ENCODE data around the gene CCDC197.

Gene CCDC197

GRCh38 chr14:94004015-94004414 lies 6.9 kb downstream of the CCDC197 start:
- TF ChIP-seq, protein P1, sequence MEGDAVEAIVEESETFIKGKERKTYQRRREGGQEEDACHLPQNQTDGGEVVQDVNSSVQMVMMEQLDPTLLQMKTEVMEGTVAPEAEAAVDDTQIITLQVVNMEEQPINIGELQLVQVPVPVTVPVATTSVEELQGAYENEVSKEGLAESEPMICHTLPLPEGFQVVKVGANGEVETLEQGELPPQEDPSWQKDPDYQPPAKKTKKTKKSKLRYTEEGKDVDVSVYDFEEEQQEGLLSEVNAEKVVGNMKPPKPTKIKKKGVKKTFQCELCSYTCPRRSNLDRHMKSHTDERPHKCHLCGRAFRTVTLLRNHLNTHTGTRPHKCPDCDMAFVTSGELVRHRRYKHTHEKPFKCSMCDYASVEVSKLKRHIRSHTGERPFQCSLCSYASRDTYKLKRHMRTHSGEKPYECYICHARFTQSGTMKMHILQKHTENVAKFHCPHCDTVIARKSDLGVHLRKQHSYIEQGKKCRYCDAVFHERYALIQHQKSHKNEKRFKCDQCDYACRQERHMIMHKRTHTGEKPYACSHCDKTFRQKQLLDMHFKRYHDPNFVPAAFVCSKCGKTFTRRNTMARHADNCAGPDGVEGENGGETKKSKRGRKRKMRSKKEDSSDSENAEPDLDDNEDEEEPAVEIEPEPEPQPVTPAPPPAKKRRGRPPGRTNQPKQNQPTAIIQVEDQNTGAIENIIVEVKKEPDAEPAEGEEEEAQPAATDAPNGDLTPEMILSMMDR (IDR thresholded peaks at IDR 0.05; ENCODE audit: control extremely low read depth, extremely low read depth, low read depth, missing control alignments) = no peak
- ChIA-PET POLR2A (interaction anchor here (1.3 kb wide), 1 partner anchor 45 kb away, joined by 3 read pairs; no protein-coding TSS in a partner anchor), CTCF (interaction anchor here (0.8 to 17.4 kb wide), 14 partner anchors 12 to 349 kb away, joined by 3 to 664 read pairs (median 4); partner anchors contain the start of gene OTUB2)

DNA sequence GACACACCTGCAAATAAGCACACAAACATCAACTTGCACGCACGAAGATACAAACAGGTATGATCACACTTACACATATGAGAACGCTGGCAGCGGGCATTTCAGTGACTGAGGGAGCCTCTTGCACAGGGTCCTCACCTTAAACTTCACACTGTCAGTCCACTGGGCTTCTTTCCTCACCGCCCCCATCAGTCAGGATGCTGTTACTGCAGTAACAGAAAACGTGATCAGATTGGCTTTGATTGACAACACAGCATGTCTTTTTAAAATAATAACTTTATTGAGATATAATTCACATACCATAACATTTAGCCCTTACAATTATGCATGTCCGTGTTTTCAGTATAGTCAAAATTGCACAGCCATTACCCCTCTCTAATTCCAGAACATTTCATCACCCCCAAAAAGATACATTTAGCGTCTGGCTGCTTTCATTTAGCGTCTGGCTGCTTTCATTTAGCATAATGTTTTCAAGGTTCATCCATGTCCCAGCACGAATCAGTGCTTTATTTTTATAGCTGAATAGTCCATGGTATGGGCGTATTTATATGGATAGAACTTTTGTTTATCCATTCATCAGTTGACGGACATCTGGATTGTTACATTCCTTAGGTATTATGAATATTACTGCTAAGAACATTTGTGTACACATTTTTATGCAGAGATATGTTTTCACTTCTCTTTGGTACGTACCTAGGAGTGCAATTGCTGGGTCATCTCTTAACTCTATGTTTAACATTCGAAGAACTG lies 8.4 kb downstream of the CCDC197 start:
- DNase-seq (ENCODE audit: extremely low spot score) = peak; percentile 61
- TF ChIP-seq, protein P1 (IDR thresholded peaks at IDR 0.05; ENCODE audit: control extremely low read depth, extremely low read depth, low read depth, missing control alignments) = peak; percentile 44
- ChIA-PET POLR2A (interaction anchor here (1.3 kb wide), 1 partner anchor 47 kb away, joined by 3 read pairs; no protein-coding TSS in a partner anchor), CTCF (interaction anchor here (0.7 to 17.4 kb wide), 11 partner anchors 9 to 81 kb away, joined by 3 to 664 read pairs (median 4); partner anchors contain the start of gene OTUB2)

More at GRCh38 chr14:94004015-94004414, 6.9 kb downstream of the CCDC197 start:
- no peak for DNase-seq (ENCODE audit: extremely low spot score)

GRCh38 chr14:94008234-94008633 lies 11.1 kb downstream of the CCDC197 start:
- no peak for DNase-seq (ENCODE audit: extremely low spot score)
- CTCF ChIA-PET = interaction anchor here (1.5 to 3.4 kb wide), 2 partner anchors 9 to 68 kb away, joined by 4 to 19 read pairs; no protein-coding TSS in a partner anchor
- TF ChIP-seq, protein P1 (IDR thresholded peaks at IDR 0.05; ENCODE audit: control extremely low read depth, extremely low read depth, low read depth, missing control alignments) = no peak
- POLR2A ChIA-PET = no interaction called here

DNA sequence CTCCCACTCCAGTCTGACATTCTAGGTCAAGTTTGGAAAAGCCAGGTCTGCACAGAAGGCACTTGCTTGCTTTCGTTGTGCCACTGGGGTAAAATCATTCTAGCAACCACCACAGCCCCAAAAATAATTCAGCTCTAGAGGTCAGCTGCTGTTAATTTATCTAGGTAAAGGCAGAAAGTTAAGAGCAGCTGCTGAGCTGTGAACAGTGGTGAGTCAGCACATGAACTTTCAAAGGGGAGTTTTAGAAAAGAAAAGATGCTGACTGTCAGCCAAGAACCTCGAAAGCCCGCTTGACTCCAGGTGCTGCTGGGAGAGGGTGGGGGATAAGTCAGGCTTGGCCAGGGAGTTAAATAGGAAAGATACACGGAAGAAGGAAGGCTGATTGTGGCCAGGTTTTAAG lies 12.7 kb downstream of the CCDC197 start:
- ChIA-PET CTCF (interaction anchor here (1.1 to 3.4 kb wide), 7 partner anchors 8 to 73 kb away, joined by 3 to 19 read pairs (median 5); no protein-coding TSS in a partner anchor), POLR2A (no interaction called here)

DNA sequence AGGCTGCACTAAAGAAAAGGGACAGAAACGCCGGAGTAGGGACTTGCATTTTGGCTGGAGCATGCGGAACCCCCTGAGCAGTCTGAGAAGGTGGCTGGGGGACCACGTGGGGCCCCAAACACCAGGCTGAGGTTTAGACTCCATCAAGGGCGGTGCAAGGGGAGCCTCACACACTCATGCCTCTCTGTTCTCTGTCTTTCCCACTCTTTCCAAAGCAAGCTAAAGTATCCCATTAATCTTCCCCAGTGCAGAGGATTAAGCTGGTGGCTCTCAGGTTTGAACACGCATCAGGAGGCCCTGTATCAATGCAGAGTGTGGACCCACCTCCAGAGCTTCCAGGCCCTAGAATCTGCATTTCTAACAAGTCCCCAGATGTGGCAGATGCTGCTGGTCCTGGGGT lies 13.5 kb downstream of the CCDC197 start:
- ChIA-PET POLR2A (no interaction called here), CTCF (interaction anchor here (0.7 to 3.6 kb wide), 9 partner anchors 8 to 169 kb away, joined by 3 to 19 read pairs (median 5); no protein-coding TSS in a partner anchor)

More for the DNA sequence above, 12.7 kb downstream of the CCDC197 start:
- TF ChIP-seq, protein P1 (IDR thresholded peaks at IDR 0.05; ENCODE audit: control extremely low read depth, extremely low read depth, low read depth, missing control alignments) = no peak
- DNase-seq (ENCODE audit: extremely low spot score) = peak; percentile 67

DNA sequence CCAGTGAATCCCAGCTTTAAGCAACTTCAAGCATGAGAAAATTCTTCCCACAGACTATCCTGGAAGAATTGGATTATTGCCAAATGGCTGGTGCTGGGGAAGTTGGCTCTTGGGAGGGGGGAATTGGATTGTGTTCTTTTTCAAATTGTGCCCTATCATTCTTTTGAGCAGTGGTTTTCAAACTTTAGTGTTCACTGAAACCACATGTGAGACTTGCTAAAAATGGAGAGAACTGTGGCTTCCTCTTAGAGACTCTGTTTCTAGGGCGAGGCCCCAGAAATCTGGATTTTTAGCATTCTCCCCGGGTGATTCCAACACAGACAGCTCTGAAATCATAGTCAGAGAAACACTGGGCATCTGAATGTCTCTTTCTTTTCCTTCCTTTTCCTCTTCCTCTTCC lies 14.7 kb downstream of the CCDC197 start:
- ChIA-PET POLR2A (no interaction called here), CTCF (interaction anchor here (0.7 to 3.6 kb wide), 12 partner anchors 8 to 168 kb away, joined by 3 to 18 read pairs (median 4); no protein-coding TSS in a partner anchor)

More for the DNA sequence above, 13.5 kb downstream of the CCDC197 start:
- TF ChIP-seq, protein P1 (IDR thresholded peaks at IDR 0.05; ENCODE audit: control extremely low read depth, extremely low read depth, low read depth, missing control alignments) = no peak
- no peak for DNase-seq (ENCODE audit: extremely low spot score)

More for the DNA sequence above, 14.7 kb downstream of the CCDC197 start:
- TF ChIP-seq, protein P1 (IDR thresholded peaks at IDR 0.05; ENCODE audit: control extremely low read depth, extremely low read depth, low read depth, missing control alignments) = no peak
- DNase-seq (ENCODE audit: extremely low spot score) = no peak
